ENCODE data around the gene GPI. TPM values are rescaled to one million over a fixed set of nuclear protein-coding genes. Genes with fewer than 3 reads are reported as not detected.

Gene GPI
- total and polyA plus RNA-seq, 9 donors: 70.1 to 187 (median 124) TPM

GRCh38 chr19:34363930-34364329, 1.1 kb upstream of the GPI start:
- H3K4me1 ChIP-seq (ENCODE audit: insufficient read depth): peaks cover 14% of the 10 kb centered on the region
- no peak for DNase-seq
- no peak overlapping the region for H3K4me3 ChIP-seq
- TF ChIP-seq EP300 (IDR thresholded peaks at IDR 0.05) (no peak), POLR2A (IDR thresholded peaks at IDR 0.05) (no peak), CTCF (IDR thresholded peaks at IDR 0.05) (no peak)
- intact Hi-C loops (cut with DNase I): loop anchor here in 1 of 4 donors (10.0 kb wide), 1 partner anchor 121 kb away; the partner anchor contains the start of gene WTIP
- 73 to 90% (median 89%) methylated on average over 5 of the region's 5 CpGs for WGBS, 3 donors
- no peaks in the 10 kb centered on the region for H3K36me3 ChIP-seq
- H3K27ac ChIP-seq: no peak overlapping the region
- no peaks in the 10 kb centered on the region for H3K9me3 ChIP-seq
- H3K27me3 ChIP-seq: no peaks in the 10 kb centered on the region

- Histone ChIP-seq H3K4me1 (ENCODE audit: insufficient read depth) (peaks cover 14% of the 10 kb centered on the region), H3K27me3 (no peaks in the 10 kb centered on the region), H3K27ac (no peak overlapping the region), H3K9me3 (no peaks in the 10 kb centered on the region), H3K36me3 (no peaks in the 10 kb centered on the region), H3K4me3 (peak overlapping the region; percentile 67)
- intact Hi-C loops (cut with DNase I): loop anchor here in 1 of 4 donors (10.0 kb wide), 1 partner anchor 120 kb away; the partner anchor contains the start of gene WTIP
- no peak for DNase-seq
- TF ChIP-seq CTCF (IDR thresholded peaks at IDR 0.05) (no peak), POLR2A (IDR thresholded peaks at IDR 0.05) (no peak), EP300 (IDR thresholded peaks at IDR 0.05) (no peak)
- 40 to 64% (median 53%) methylated on average over 11 of the region's 11 CpGs for WGBS, 3 donors
Measured at GRCh38 chr19:34364462-34364829, 550 bp upstream of the GPI start.

GRCh38 chr19:34365463-34366401, 736 bp downstream of the GPI start:
- DNase-seq: peak; percentile 24 to 64 (median 49)
- intact Hi-C loops (cut with DNase I): loop anchor here in 1 of 4 donors (10.0 kb wide), 1 partner anchor 119 kb away; the partner anchor contains the start of gene WTIP
- no peaks in the 10 kb centered on the region for H3K27me3 ChIP-seq
- H3K4me1 ChIP-seq (ENCODE audit: insufficient read depth): peaks cover 14% of the 10 kb centered on the region
- no peaks in the 10 kb centered on the region for H3K36me3 ChIP-seq
- no peaks in the 10 kb centered on the region for H3K9me3 ChIP-seq
- TF ChIP-seq POLR2A (IDR thresholded peaks at IDR 0.05): no peak
- TF ChIP-seq EP300 (IDR thresholded peaks at IDR 0.05): no peak
- TF ChIP-seq CTCF (IDR thresholded peaks at IDR 0.05): no peak
- peak overlapping the region; percentile 67 for H3K4me3 ChIP-seq
- WGBS, 3 donors: 5 to 10% (median 5%) methylated on average over 41 to 45 of the region's 45 CpGs
- peak overlapping the region; percentile 31 to 43 for H3K27ac ChIP-seq

- no peak overlapping the region for H3K27ac ChIP-seq
- intact Hi-C loops (cut with DNase I): loop anchor here in 1 of 4 donors (10.0 kb wide), 1 partner anchor 118 kb away; the partner anchor contains the start of gene WTIP
- no peaks in the 10 kb centered on the region for H3K27me3 ChIP-seq
- no peak overlapping the region for H3K4me3 ChIP-seq
- H3K36me3 ChIP-seq: no peaks in the 10 kb centered on the region
- DNase-seq: peak in 1 of 5 donors; percentile 29
- no peak for TF ChIP-seq POLR2A (IDR thresholded peaks at IDR 0.05)
- no peak for TF ChIP-seq EP300 (IDR thresholded peaks at IDR 0.05)
- no peak for TF ChIP-seq CTCF (IDR thresholded peaks at IDR 0.05)
- no peaks in the 10 kb centered on the region for H3K9me3 ChIP-seq
- 58 to 72% (median 59%) methylated on average over 10 of the region's 10 CpGs for WGBS, 3 donors
- peaks cover 14% of the 10 kb centered on the region for H3K4me1 ChIP-seq (ENCODE audit: insufficient read depth)
Measured at GRCh38 chr19:34366738-34367623, 2.0 kb downstream of the GPI start.

All from ovary (tissue), 9 donors.